ENCODE measurements around the gene NPB.

The NPB gene

DNA sequence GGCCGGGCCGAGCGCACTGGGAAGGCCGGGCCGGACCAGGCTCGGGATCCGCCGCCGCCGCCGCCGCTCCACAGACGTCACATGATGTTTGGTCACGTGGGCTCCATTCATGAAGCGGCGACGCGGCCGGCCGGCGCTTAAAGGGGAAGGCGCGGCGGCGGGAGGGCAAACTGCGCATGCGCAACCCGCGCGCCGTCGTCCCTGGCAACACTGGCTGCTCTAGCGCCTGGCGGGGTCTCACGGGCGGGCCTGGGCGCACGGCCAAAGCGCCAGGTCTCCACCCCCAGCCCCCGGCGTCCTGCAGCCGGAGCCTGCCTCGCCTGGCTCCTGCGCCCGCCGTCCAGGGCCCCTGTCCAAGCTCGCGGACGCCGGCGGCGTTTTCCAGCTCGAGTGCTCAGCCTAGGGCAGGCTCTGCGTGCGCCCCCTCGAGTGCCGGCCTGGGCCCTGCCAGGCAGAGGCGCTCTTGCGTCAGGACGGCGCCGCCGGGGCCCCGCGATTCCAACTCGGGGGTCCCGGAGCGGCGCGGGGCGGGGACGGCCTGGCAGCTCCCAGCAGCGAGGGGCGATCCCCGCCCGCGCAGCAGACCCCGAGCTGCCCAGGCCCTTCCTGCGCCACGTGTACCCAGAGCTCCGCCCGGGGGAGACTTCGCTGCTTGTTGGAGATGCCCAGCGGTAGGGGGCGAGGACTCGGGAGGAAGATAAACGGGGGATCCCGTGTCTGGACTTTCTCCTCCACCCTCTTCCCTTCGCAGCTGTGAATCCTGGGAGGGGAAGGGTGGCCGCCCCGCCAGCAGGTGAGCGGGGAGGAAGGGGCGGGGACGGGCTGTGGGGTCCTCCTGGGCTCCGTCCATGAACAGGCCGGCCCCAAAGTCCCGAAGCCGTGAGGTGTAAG is 25.9 kb downstream of the NPB start, which contains the start of gene MAFG:
Gene MAFG, minus strand, starts transcription at position 83 of the 891 bp plus-strand sequence. CDS start 4,550 bp downstream, outside the sequence.
- peak; percentile 92 for DNase-seq

GRCh38 chr17:81928544-81929252 is 26.7 kb downstream of the NPB start:
- no peak for DNase-seq

GRCh38 chr17:81929253-81930141 is 27.5 kb downstream of the NPB start:
- no peak for DNase-seq

GRCh38 chr17:81930142-81931125 is 28.4 kb downstream of the NPB start:
- no peak for DNase-seq

GRCh38 chr17:81931189-81931556 is 29.1 kb downstream of the NPB start:
- DNase-seq = no peak

DNA sequence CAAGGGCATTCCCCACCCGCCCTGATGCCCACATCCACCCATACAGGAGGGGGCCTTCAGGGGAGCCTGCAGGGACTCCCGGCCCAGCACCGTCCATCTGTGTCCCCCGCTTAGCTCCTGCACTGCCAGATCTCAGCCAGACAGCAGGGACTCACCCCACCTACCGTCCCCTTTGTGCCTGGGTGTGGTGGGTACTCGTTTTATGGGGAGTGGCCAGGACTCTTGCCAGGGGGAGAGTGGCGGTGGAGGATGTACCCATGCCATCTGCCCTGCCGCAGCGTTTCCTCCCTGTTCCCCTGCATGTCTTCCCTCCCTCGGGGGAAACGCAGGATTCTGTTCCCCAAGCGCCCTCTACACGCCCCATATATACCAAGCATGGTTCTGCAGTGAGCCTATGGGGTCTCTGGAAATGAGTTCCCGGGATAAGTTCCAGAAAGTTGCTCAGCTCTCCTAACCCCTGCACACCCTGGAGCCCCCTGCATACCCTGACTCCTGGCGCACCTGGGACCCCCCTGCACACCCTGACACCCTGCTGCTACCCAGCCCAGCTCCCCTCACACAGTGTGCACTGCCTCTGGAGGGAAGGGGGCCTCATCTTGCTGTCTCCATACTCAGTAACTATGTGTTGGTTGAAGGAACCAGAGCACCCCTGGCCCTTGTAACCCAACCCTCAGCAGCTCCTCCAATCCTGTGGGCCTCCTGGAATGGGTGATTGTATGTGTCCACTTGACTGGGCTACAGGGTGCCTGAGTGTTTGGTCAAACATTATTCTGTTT is 29.7 kb downstream of the NPB start:
- DNase-seq = no peak

DNA sequence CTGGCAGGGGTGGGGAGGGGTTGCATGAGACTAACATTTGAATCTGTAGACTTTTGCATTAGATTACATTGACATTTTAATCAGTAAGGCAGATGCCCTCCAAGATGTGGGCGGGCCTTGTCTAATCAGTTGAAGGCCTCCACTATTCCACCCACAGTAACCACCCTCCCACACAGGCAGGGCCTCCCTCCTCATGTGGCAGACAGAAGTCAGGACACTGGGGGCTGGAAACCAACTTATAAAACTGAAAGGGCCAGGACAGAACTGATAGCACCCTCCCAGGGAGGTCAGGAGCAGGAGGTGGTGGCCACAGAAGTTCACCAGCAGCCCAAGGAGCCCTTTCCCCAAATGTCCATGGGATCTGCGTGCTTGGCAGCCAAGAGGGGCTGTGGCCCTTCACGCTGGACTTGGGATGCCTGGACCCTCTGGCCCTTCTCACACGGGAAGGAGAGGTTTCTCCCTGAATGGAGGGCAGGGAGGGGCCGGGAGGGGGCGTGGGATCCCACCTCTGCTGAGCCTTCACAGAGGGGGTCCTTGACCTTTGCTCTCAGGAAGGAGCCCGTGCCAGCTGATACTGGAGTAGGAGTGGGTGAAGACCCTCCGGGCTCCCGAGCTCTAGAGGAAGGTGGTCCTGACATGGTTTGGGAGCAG is 30.4 kb downstream of the NPB start:
- DNase-seq = no peak

DNA sequence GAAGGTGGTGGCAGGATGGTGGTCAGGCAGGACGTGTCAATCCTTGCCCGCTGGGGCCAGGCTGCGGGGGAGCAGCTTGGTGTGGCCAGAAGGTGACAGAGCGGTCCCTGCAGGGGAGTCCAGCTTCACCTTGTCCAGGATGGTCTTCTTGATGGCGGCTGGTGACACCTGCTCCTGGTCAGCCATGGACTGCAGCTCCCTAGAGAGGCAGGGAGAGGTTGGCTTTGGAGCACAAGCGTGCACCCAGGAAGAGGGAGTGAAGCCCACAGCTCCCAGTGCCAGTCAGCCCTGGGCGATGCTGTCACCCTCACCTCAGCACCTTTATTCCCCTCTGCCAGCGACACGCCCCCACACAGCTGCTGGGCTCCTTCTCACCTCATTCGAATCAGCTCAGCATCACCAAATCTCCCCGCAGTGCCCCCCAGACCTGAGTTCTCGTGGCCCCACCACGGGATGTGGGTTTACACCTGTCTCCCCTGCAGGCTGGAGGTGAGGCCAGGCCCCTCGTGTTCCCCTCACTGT is 31.2 kb downstream of the NPB start:
- DNase-seq = no peak

GRCh38 chr17:81934098-81934757 is 32.2 kb downstream of the NPB start:
- no peak for DNase-seq

DNA sequence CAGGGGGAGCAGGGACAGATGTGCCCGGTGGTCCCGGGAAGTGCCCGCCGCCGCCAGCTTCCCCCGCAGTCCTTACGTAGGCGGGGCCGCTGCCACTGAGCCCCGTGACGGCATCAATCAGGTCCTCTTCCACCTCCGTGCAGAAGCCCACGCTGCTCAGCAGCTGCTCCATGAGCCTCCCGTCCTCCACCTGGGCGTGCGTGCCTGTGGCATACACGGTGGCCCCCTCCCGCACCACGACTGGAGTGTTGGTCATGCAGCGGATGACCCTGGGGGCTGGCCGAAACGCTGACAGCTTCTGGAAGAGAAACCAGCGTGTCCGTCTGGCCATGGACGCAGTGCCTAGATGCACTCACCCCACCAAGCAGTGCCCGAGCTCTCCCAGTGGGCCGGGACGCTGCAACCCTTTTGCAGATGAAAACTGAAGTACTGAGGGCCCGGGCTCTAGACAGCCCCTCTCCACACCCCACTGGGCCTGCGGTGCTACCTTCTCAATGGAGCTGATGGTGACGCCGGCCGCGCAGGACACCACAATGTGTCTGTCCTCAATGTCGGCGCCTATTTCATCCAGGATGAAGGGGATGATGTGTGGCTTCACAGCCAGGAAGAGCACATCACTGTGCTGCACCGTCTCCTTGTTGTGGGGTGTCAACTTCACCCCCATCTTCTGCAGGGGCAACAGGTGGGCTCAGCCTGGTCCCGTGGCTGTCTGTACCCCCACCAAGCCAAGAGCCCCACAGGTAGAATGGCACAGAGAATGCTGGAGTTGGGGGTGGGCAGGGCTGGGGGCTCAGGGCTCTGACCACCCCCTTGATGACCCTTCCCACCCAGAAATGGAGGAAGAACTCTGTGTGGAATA is 33.0 kb downstream of the NPB start:
- DNase-seq = no peak

GRCh38 chr17:81935709-81936084 is 33.7 kb downstream of the NPB start:
- DNase-seq = no peak

GRCh38 chr17:81939218-81939617 is 37.2 kb downstream of the NPB start:
- no peak for DNase-seq

GRCh38 chr17:81939881-81940385 is 37.9 kb downstream of the NPB start:
- no peak for DNase-seq

DNA sequence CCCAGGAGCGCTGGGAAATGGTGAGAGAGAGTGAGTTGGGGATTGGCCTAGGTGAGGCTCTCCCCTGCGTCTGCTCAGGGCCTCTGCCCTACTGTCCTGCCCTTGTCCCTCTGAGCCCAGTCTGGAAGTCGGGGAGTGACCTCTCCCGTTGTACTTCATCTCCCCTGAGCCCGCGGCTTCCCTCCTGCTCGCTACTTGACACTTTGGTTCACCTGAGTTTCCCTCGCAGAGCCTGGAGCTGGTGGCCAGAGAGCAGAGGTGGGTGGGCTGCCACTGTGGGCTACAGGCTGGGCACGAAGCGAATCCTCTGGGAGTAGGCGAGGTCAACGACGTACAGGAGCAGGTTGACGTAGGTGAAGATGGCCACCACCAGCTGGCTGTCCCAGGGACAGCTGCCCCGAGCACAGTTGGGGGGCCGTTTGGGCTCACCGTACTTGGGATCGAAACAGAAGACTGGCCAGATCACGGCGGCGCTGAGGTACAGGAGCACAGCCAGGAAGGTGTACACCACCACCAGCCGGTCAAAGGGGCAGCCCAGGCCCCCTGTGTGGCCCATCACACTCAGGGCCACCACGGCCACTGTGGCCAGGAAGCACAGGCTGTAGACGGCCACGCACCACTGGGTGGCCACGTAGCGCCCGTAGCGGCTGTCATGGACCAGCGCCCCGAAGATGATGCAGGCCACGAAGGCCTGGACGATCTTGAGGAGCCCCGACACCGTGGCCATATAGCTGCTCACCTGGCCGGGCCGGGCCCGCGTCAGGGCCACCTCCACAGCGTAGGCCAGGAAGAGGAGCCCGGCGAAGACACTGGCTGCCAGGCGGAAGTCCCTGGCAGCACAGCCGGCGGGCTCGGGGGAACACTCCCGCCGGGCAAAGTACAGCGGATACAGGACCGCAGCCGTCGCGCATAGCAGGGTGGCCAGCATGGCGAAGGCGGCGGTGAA is 38.8 kb downstream of the NPB start:
- DNase-seq = no peak

GRCh38 chr17:81941484-81942166 is 39.6 kb downstream of the NPB start:
- DNase-seq = no peak

GRCh38 chr17:81942167-81942553 is 40.1 kb downstream of the NPB start:
- DNase-seq = no peak

- no peak for DNase-seq
Observed at GRCh38 chr17:81944858-81945257, 42.8 kb downstream of the NPB start.
